Activated CD8-positive, alpha-beta T cell treated with anti-CD3 and anti-CD28 coated beads for 36 hours (primary cell): ENCODE results near the gene CNTN2. TPM values are rescaled to one million over a fixed set of nuclear protein-coding genes. Genes with fewer than 3 reads are reported as not detected.

Experiments used
- ATAC-seq: fragments of 200-7000 bp; cut with Tn5 transposase; one replicate; pipeline ENCODE4 v1.10.0; 2021; ENCODE audit warnings: mild to moderate bottlenecking, moderate library complexity
- CTCF ChIA-PET: fragments of 350-600 bp; sonication (Branson Sonifier 250); formaldehyde crosslinking; loops from one replicate; lab custom pipeline; 2021; ENCODE audit warnings: antibody characterized with exemption; lab: Charles Lee
- POLR2A ChIA-PET: fragments of 350-600 bp; sonication (Branson Sonifier 250); formaldehyde crosslinking; loops from one replicate; lab custom pipeline; 2021; ENCODE audit warnings: antibody characterized with exemption; lab: Charles Lee
- DNase-seq: peaks from one replicate; pipeline ENCODE4 v3.0.0-alpha.2; 2020
- H3K27ac Mint-ChIP-seq: one replicate; pipeline ENCODE4 v1.8.0; 2021; ENCODE audit warnings: mild to moderate bottlenecking, mixed read lengths
- H3K27me3 Mint-ChIP-seq: one replicate; pipeline ENCODE4 v1.8.0; 2021; ENCODE audit warnings: mixed read lengths
- H3K36me3 Mint-ChIP-seq: one replicate; pipeline ENCODE4 v1.8.0; 2021; ENCODE audit warnings: low read depth, mixed read lengths
- H3K4me1 Mint-ChIP-seq: one replicate; pipeline ENCODE4 v1.8.0; 2021; ENCODE audit warnings: low read depth, mixed read lengths
- H3K4me3 Mint-ChIP-seq: one replicate; pipeline ENCODE4 v1.8.0; 2021; ENCODE audit warnings: mild to moderate bottlenecking, moderate library complexity, mixed read lengths
- H3K9me3 Mint-ChIP-seq: one replicate; pipeline ENCODE4 v1.8.0; 2021; ENCODE audit warnings: mixed read lengths
- intact Hi-C: fragments of 100-400 bp; cut with micrococcal nuclease; formaldehyde crosslinking; loops from one replicate; pipeline ENCODE4 v1.10.0; 2022
- total RNA-seq, 2 experiments: library from RNA; stranded (reverse); gene quantifications; one replicate each; pipeline ENCODE4 v1.2.3, GENCODE V29; 2021
- TF ChIP-seq, protein P1 (sequence below): fragments of 200-600 bp; IDR thresholded peaks from one replicate; pipeline ENCODE4 v1.8.0; 2022; ENCODE audit warnings: antibody characterized with exemption, mild to moderate bottlenecking

The CNTN2 gene
- total RNA-seq, 2 experiments from 2014 or later, result not detected

- H3K9me3 Mint-ChIP-seq, result no peaks in the 10 kb centered on the region
- ChIA-PET CTCF (interaction anchor here (1.3 to 2.2 kb wide), 2 partner anchors 11 to 183 kb away, joined by 4 to 17 read pairs; no protein-coding TSS in a partner anchor), POLR2A (no interaction called here)
- no peaks in the 10 kb centered on the region for H3K4me1 Mint-ChIP-seq
- TF ChIP-seq, protein P1, sequence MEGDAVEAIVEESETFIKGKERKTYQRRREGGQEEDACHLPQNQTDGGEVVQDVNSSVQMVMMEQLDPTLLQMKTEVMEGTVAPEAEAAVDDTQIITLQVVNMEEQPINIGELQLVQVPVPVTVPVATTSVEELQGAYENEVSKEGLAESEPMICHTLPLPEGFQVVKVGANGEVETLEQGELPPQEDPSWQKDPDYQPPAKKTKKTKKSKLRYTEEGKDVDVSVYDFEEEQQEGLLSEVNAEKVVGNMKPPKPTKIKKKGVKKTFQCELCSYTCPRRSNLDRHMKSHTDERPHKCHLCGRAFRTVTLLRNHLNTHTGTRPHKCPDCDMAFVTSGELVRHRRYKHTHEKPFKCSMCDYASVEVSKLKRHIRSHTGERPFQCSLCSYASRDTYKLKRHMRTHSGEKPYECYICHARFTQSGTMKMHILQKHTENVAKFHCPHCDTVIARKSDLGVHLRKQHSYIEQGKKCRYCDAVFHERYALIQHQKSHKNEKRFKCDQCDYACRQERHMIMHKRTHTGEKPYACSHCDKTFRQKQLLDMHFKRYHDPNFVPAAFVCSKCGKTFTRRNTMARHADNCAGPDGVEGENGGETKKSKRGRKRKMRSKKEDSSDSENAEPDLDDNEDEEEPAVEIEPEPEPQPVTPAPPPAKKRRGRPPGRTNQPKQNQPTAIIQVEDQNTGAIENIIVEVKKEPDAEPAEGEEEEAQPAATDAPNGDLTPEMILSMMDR, result no peak
- DNase-seq (no peak), ATAC-seq (no peak)
- intact Hi-C loops, result no loop called here
- no peaks in the 10 kb centered on the region for H3K27me3 Mint-ChIP-seq
- H3K4me3 Mint-ChIP-seq, result no peak overlapping the region
- no peak overlapping the region for H3K27ac Mint-ChIP-seq
- no peaks in the 10 kb centered on the region for H3K36me3 Mint-ChIP-seq
These were observed 29.3 kb downstream of the CNTN2 start for GRCh38 chr1:205072286-205072685.

GRCh38 chr1:205072881-205073280 is 29.9 kb downstream of the CNTN2 start:
- TF ChIP-seq, protein P1, result no peak
- no peak overlapping the region for H3K27ac Mint-ChIP-seq
- POLR2A ChIA-PET, result no interaction called here
- intact Hi-C loops, result no loop called here
- H3K27me3 Mint-ChIP-seq, result no peaks in the 10 kb centered on the region
- no peak overlapping the region for H3K4me3 Mint-ChIP-seq
- H3K9me3 Mint-ChIP-seq, result no peaks in the 10 kb centered on the region
- CTCF ChIA-PET, result interaction anchor here (2.2 kb wide), 1 partner anchor 11 kb away, joined by 17 read pairs; no protein-coding TSS in a partner anchor
- ATAC-seq, result no peak
- no peak for DNase-seq
- H3K36me3 Mint-ChIP-seq, result no peaks in the 10 kb centered on the region
- H3K4me1 Mint-ChIP-seq, result no peaks in the 10 kb centered on the region

DNA sequence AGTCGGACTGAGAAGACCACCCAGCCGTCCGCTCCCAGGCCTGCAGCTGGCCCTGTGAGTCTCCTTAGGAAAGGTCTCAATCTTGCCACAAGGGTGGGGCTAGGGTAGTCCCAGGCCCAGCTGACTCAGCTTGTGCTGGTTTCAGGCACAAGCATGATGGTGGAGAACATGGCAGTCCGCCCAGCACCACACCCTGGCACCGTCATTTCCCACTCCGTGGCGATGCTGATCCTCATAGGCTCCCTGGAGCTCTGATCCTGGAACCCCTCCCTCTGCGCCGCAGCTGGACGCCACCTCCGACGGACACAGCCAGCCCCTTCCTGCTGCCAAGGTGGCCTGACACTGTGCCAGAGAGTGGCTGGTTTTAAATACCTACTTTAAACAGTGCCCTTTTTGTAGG is 30.5 kb downstream of the CNTN2 start:
- TF ChIP-seq, protein P1, result no peak
- Mint-ChIP-seq H3K36me3 (no peaks in the 10 kb centered on the region), H3K27me3 (no peaks in the 10 kb centered on the region), H3K4me3 (no peak overlapping the region), H3K4me1 (no peaks in the 10 kb centered on the region), H3K9me3 (no peaks in the 10 kb centered on the region), H3K27ac (no peak overlapping the region)
- ChIA-PET POLR2A (no interaction called here), CTCF (interaction anchor here (1.1 kb wide), 1 partner anchor 12 kb away, joined by 3 read pairs; no protein-coding TSS in a partner anchor)
- intact Hi-C loops, result no loop called here
- ATAC-seq (no peak), DNase-seq (no peak)

GRCh38 chr1:205074084-205074483 is 31.1 kb downstream of the CNTN2 start:
- TF ChIP-seq, protein P1, result no peak
- Mint-ChIP-seq H3K9me3 (no peaks in the 10 kb centered on the region), H3K27ac (no peak overlapping the region), H3K4me3 (no peak overlapping the region), H3K27me3 (no peaks in the 10 kb centered on the region), H3K36me3 (no peaks in the 10 kb centered on the region), H3K4me1 (no peaks in the 10 kb centered on the region)
- ChIA-PET CTCF (interaction anchor here (1.1 kb wide), 1 partner anchor 12 kb away, joined by 3 read pairs; no protein-coding TSS in a partner anchor), POLR2A (no interaction called here)
- ATAC-seq (no peak), DNase-seq (no peak)
- intact Hi-C loops, result no loop called here

DNA sequence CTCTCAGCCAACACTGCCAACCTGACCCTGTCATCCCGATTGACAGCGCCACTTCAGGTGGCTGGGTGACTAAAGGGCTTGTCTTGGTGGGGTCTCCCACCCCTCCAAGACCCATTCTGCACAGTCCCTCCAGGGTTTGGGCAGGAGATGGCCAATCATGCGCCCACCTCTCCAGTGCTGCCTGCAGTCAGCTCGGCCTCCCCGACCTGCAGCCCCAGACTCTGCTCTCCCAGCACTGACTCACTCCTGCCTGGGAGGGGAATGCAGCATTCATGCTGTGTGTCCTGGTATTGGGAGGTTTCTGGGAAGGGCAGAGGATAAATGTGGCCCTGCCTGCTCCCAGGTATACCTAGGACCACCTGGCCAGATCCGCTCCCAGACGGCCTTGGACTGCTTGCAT is 31.5 kb downstream of the CNTN2 start:
- Mint-ChIP-seq H3K27me3 (no peaks in the 10 kb centered on the region), H3K9me3 (no peaks in the 10 kb centered on the region), H3K27ac (no peak overlapping the region), H3K4me3 (no peak overlapping the region), H3K36me3 (no peaks in the 10 kb centered on the region), H3K4me1 (no peaks in the 10 kb centered on the region)
- TF ChIP-seq, protein P1, result no peak
- CTCF ChIA-PET, result interaction anchor here (1.1 to 2.2 kb wide), 2 partner anchors 13 kb away, joined by 3 to 15 read pairs; no protein-coding TSS in a partner anchor
- POLR2A ChIA-PET, result no interaction called here
- ATAC-seq (no peak), DNase-seq (no peak)
- intact Hi-C loops, result no loop called here
